HepG2 (cell line): ENCODE data around the gene CAMK2D.

Experiments used
- ATF7 ChIP-seq, 2 experiments: fragments of 450-650 bp in 1 of 2; sonication (generic) in 1 of 2; formaldehyde crosslinking in 1 of 2; IDR thresholded peaks; 2 replicates each; pipeline versions ENCODE4 v1.4.0 to v1.6.1; 2016 to 2020; ENCODE audit warnings: antibody characterized with exemption in 1 of 2, mild to moderate bottlenecking in 1 of 2, missing genetic modification reagents in 1 of 2
- CCAR2 ChIP-seq: fragments of 200-400 bp; formaldehyde crosslinking; optimal IDR thresholded peaks from 2 replicates; pipeline ENCODE3; 2018; ENCODE audit warnings: low read depth, mild to moderate bottlenecking, low read length, moderate library complexity
- CTCF ChIP-seq: sonication (generic); formaldehyde crosslinking; IDR thresholded peaks from 2 replicates; pipeline ENCODE4 v1.5.0; 2020; ENCODE audit warnings: mild to moderate bottlenecking, missing genetic modification reagents, moderate library complexity
- GFI1 ChIP-seq: sonication (generic); formaldehyde crosslinking; IDR thresholded peaks from 2 replicates; pipeline ENCODE4 v1.5.0; 2020; ENCODE audit warnings: missing genetic modification reagents, mild to moderate bottlenecking, borderline replicate concordance
- HDAC6 ChIP-seq: fragments of 200-600 bp; sonication (generic); IDR thresholded peaks from 2 replicates; pipeline ENCODE4 v1.7.0; 2017; ENCODE audit warnings: mild to moderate bottlenecking, antibody characterized with exemption, low read length, low read depth
- HOXA7 ChIP-seq: sonication (generic); formaldehyde crosslinking; IDR thresholded peaks from 2 replicates; pipeline ENCODE4 v1.8.1; 2022; ENCODE audit warnings: mild to moderate bottlenecking, missing genetic modification reagents, moderate library complexity
- KAT7 ChIP-seq: IDR thresholded peaks from 2 replicates; pipeline ENCODE4 v1.6.1; 2018; ENCODE audit warnings: borderline replicate concordance, missing compliant biosample characterization
- MYC ChIP-seq: sonication (generic); formaldehyde crosslinking; IDR thresholded peaks from 2 replicates; pipeline ENCODE4 v1.9.0; 2021; ENCODE audit warnings: missing genetic modification reagents, borderline replicate concordance
- NFIC ChIP-seq: IDR thresholded peaks from 2 replicates; pipeline ENCODE4 v1.6.1; 2012; ENCODE audit warnings: mild to moderate bottlenecking, low read length, inconsistent platforms
- PRDM15 ChIP-seq: sonication (generic); formaldehyde crosslinking; IDR thresholded peaks from 2 replicates; pipeline ENCODE4 v1.4.0; 2020; ENCODE audit warnings: missing genetic modification reagents
- SMAD3 ChIP-seq: sonication (generic); formaldehyde crosslinking; IDR thresholded peaks from 2 replicates; pipeline ENCODE4 v1.4.0; 2020; ENCODE audit warnings: missing genetic modification reagents
- ZNF121 ChIP-seq: sonication (generic); formaldehyde crosslinking; IDR thresholded peaks from 2 replicates; pipeline ENCODE4 v1.5.0; 2020; ENCODE audit warnings: mild to moderate bottlenecking, missing genetic modification reagents
- ZNF274 ChIP-seq: sonication (generic); formaldehyde crosslinking; IDR thresholded peaks from 2 replicates; pipeline ENCODE4 v1.5.1; 2020; ENCODE audit warnings: mild to moderate bottlenecking, missing genetic modification reagents
- TF ChIP-seq, protein P1 (sequence below): sonication (generic); formaldehyde crosslinking; IDR thresholded peaks from 2 replicates; pipeline ENCODE4 v1.5.0; 2020; ENCODE audit warnings: missing genetic modification reagents

DNA sequence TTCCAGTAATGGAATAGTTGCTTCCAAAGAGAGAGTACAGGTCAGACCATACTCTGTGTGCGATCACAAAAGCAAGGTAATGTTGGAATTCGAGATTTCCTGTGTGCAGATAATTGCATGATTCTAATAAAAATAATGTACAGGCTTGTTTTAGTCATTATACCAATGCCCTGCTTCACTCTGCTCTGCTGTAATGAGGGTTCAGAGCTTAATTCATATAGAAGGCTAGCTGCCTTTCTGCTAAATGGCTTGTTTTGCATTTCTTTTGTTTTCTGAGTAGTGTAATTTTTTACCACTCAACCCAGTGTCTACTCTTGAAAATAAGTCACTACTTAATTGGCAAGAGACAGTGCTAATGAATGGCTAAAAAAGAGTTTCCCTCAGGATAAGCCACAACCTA, 236.0 kb downstream of the CAMK2D start:
- no peak for TF ChIP-seq ZNF274
- no peak for TF ChIP-seq KAT7 (CRISPR knock-in tag)
- no peak for TF ChIP-seq NFIC
- no peak for TF ChIP-seq CCAR2
- TF ChIP-seq CTCF (CRISPR knock-in tag): no peak
- no peak for TF ChIP-seq GFI1 (CRISPR knock-in tag)
- no peak for TF ChIP-seq HDAC6
- TF ChIP-seq MYC: no peak
- TF ChIP-seq ATF7 (IDR thresholded peaks at IDR 0.05): no peak
- no peak for TF ChIP-seq ATF7 (CRISPR knock-in tag; IDR thresholded peaks at IDR 0.05)
- TF ChIP-seq HOXA7 (CRISPR knock-in tag): no peak
- no peak for TF ChIP-seq PRDM15
- TF ChIP-seq, protein P1, sequence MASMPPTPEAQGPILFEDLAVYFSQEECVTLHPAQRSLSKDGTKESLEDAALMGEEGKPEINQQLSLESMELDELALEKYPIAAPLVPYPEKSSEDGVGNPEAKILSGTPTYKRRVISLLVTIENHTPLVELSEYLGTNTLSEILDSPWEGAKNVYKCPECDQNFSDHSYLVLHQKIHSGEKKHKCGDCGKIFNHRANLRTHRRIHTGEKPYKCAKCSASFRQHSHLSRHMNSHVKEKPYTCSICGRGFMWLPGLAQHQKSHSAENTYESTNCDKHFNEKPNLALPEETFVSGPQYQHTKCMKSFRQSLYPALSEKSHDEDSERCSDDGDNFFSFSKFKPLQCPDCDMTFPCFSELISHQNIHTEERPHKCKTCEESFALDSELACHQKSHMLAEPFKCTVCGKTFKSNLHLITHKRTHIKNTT (CRISPR knock-in tag): no peak
- TF ChIP-seq SMAD3: no peak
- no peak for TF ChIP-seq ZNF121 (CRISPR knock-in tag)
